BLaER1 treated with 17β-estradiol and CSF1 and Interleukin-3, amounts not matched to agents 10 nM and 100 nM (cell line): ENCODE results near the gene ISCA2.
A peak's percentile ranks its signal among the peaks of the same experiment; 100 is the strongest.

Experiments
- H3K27ac ChIP-seq, 11 experiments: shearing (Covaris generic); formaldehyde crosslinking; 2 replicates each; pipeline ENCODE4 v1.8.1; 2022
- H3K27me3 ChIP-seq, 11 experiments: shearing (Covaris generic); formaldehyde crosslinking; 2 replicates each; pipeline ENCODE4 v1.8.1; 2022
- H3K36me3 ChIP-seq, 11 experiments: shearing (Covaris generic); formaldehyde crosslinking; 2 replicates each; pipeline ENCODE4 v1.8.1; 2022
- H3K4me1 ChIP-seq, 10 experiments: shearing (Covaris generic); formaldehyde crosslinking; 2 replicates each; pipeline ENCODE4 v1.8.1; 2022
- H3K4me2 ChIP-seq, 11 experiments: shearing (Covaris generic); formaldehyde crosslinking; 2 replicates each; pipeline ENCODE4 v1.8.1; 2022
- H3K4me3 ChIP-seq, 10 experiments: shearing (Covaris generic); formaldehyde crosslinking; 2 replicates each; pipeline ENCODE4 v1.8.1; 2022
- H3K9ac ChIP-seq, 11 experiments: shearing (Covaris generic); formaldehyde crosslinking; 2 replicates each; pipeline ENCODE4 v1.8.1; 2022
- H3K9me3 ChIP-seq, 11 experiments: shearing (Covaris generic); formaldehyde crosslinking; replicated peaks in 1 of 11; 2 replicates each; pipeline ENCODE4 v1.8.1; 2022
- H4K20me1 ChIP-seq, 11 experiments: shearing (Covaris generic); formaldehyde crosslinking; 2 replicates each; pipeline ENCODE4 v1.8.1; 2022
- Cebpa-rat ChIP-seq, 11 experiments: shearing (Covaris generic); IDR thresholded peaks; 2 replicates each; pipeline ENCODE4 v1.8.1; 2022

The ISCA2 gene

GRCh38 chr14:74490486-74490885, 3.1 kb upstream of the ISCA2 start:
- Histone ChIP-seq H3K36me3 (peaks cover 5 to 50% (median 10%) of the 10 kb centered on the region in 11 experiments; a peak in 15 of 22 replicates), H3K27ac (no peak overlapping the region), H4K20me1 (peaks cover 0 to 71% (median 4%) of the 10 kb centered on the region in 11 experiments; a peak in 13 of 22 replicates), H3K4me1 (peaks cover 38 to 79% (median 57%) of the 10 kb centered on the region in 10 experiments), H3K4me2 (peak overlapping the region in 8 of 11 experiments; percentile 4 to 97 (median 18); a peak in 11 of 22 replicates), H3K4me3 (peak overlapping the region in 2 of 10 experiments; percentile 97; a peak in 3 of 20 replicates), H3K27me3 (peaks cover 0 to 4% (median 0%) of the 10 kb centered on the region in 11 experiments; a peak in 6 of 22 replicates), H3K9ac (peak overlapping the region in 3 of 11 experiments; percentile 11 to 98 (median 97); a peak in 2 of 22 replicates), H3K9me3 (no peaks in the 10 kb centered on the region)
- no peak for TF ChIP-seq Cebpa-rat (IDR thresholded peaks at IDR 0.05)

- Histone ChIP-seq H3K4me3 (peak overlapping the region; percentile 78 to 97 (median 94)), H3K27me3 (peaks cover 0 to 4% (median 0%) of the 10 kb centered on the region in 11 experiments; a peak in 6 of 22 replicates), H3K9me3 (no peaks in the 10 kb centered on the region), H3K27ac (peak overlapping the region; percentile 57 to 98 (median 85); a peak in 19 of 22 replicates), H3K36me3 (peaks cover 0 to 47% (median 14%) of the 10 kb centered on the region in 11 experiments; a peak in 14 of 22 replicates), H3K9ac (peak overlapping the region; percentile 81 to 98 (median 88)), H3K4me2 (peak overlapping the region; percentile 87 to 97 (median 91)), H3K4me1 (peaks cover 42 to 75% (median 56%) of the 10 kb centered on the region in 10 experiments), H4K20me1 (peaks cover 0 to 54% (median 4%) of the 10 kb centered on the region in 11 experiments; a peak in 12 of 22 replicates)
- no peak for TF ChIP-seq Cebpa-rat (IDR thresholded peaks at IDR 0.05)
These were observed 1.4 kb upstream of the ISCA2 start for GRCh38 chr14:74491956-74492775.

DNA sequence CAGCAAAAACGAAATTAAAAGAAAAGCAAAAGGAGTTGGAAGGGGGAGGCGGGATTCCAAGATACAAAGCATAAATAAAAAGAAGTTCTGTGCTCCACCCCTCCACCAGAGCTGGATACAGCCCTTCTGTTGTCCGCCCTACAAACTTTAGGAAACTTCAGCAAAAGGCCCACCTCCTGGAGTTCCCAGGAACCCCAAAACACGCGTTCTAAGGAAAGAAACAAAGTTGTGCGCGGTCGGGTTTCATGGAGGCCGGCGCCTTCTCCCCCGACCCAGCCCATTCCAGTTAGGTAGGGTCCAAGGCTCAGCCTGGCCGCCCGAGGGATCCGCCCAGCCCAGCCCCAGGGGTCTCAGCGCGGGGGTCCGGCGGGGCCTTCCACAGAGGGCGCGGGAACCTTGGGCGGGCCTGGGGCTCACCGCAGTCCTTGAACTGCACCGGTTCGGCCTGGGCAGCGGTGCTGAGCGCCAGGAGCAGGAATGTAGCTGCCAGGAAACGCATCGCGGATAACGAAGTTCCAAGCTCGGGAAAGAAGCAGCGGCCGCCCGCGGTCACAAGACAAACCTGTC, 706 bp upstream of the ISCA2 start, which contains the start of gene NPC2:
NPC2 (minus strand) TSS at position 530 of the 567 bp plus-strand sequence; CDS start at position 499, 31 bp downstream.
- Histone ChIP-seq H3K4me2 (peak within 1 kb of the TSS; percentile 92 to 99 (median 96)), H4K20me1 (peaks cover 0 to 47% (median 4%) of the 10 kb centered on the region in 11 experiments; a peak in 12 of 22 replicates), H3K4me1 (peaks cover 42 to 72% (median 51%) of the 10 kb centered on the region in 10 experiments), H3K36me3 (peaks cover 0 to 43% (median 16%) of the 10 kb centered on the region in 11 experiments; a peak in 15 of 22 replicates), H3K27ac (peak within 1 kb of the TSS; percentile 82 to 98 (median 89)), H3K27me3 (peaks cover 0 to 4% (median 0%) of the 10 kb centered on the region in 11 experiments; a peak in 6 of 22 replicates), H3K4me3 (peak within 1 kb of the TSS; percentile 78 to 97 (median 94)), H3K9ac (peak within 1 kb of the TSS; percentile 83 to 98 (median 92)), H3K9me3 (no peaks in the 10 kb centered on the region)
- TF ChIP-seq Cebpa-rat (IDR thresholded peaks at IDR 0.05): no peak

- Histone ChIP-seq H3K27ac (peak overlapping the region in 2 of 11 experiments; percentile 29 to 45; a peak in 4 of 22 replicates), H4K20me1 (peaks cover 0 to 22% (median 4%) of the 10 kb centered on the region in 11 experiments; a peak in 11 of 22 replicates), H3K27me3 (peaks cover 0 to 4% (median 0%) of the 10 kb centered on the region in 11 experiments; a peak in 6 of 22 replicates), H3K4me3 (peak overlapping the region in 3 of 10 experiments; percentile 79 to 97 (median 96); a peak in 3 of 20 replicates), H3K36me3 (peaks cover 0 to 33% (median 20%) of the 10 kb centered on the region in 11 experiments; a peak in 18 of 22 replicates), H3K9me3 (no peaks in the 10 kb centered on the region), H3K4me2 (peak overlapping the region; percentile 92 to 99 (median 96); a peak in 21 of 22 replicates), H3K4me1 (peaks cover 34 to 47% (median 42%) of the 10 kb centered on the region in 10 experiments), H3K9ac (peak overlapping the region in 3 of 11 experiments; percentile 44 to 91 (median 91); a peak in 3 of 22 replicates)
- no peak for TF ChIP-seq Cebpa-rat (IDR thresholded peaks at IDR 0.05)
These were observed 1.8 kb downstream of the ISCA2 start for GRCh38 chr14:74495356-74495755.

DNA sequence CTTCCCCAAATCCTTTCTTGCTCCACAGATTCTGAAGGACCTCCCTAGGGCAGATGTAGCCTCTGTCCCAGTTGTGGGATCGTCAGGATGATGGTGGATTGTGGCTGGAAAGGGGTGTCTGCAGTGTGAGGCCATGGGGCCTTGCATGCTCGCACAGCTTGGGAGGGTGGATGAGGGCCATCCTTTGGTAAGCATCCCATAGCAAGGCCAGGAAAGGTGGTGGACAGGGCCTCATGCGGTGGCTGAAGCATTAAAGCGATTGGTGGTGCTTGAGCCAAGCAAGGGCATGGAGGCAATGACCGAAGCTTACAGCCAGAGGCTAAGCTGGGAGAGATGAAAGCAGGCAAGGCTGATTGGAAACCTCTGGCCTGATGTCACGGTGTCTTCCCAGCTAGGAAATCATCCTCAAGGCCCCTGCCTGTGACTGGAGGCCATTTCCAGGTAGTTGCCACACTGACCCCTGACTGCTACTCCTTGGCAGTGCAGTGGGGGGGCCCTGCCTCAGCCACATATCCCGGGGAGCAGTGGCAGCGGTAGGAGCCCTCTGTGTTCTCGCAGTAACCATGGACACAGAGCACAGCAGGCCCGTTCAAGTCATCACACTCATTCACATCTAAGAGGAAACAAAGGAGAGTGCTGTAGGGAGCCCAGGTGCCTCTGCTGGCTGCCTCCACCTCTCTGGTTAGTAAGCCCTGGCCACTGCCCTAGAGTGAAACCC, 7.0 kb downstream of the ISCA2 start:
- Histone ChIP-seq H3K9me3 (no peaks in the 10 kb centered on the region), H3K4me1 (peaks cover 34 to 51% (median 40%) of the 10 kb centered on the region in 10 experiments), H3K36me3 (peaks cover 0 to 31% (median 17%) of the 10 kb centered on the region in 11 experiments; a peak in 18 of 22 replicates), H4K20me1 (peaks cover 0 to 29% (median 0%) of the 10 kb centered on the region in 11 experiments; a peak in 4 of 22 replicates), H3K27me3 (no peaks in the 10 kb centered on the region), H3K4me2 (no peak overlapping the region; a peak in 2 of 22 replicates), H3K9ac (peak overlapping the region in 4 of 11 experiments; percentile 6 to 19 (median 13); a peak in 4 of 22 replicates), H3K4me3 (no peak overlapping the region), H3K27ac (no peak overlapping the region)
- TF ChIP-seq Cebpa-rat (IDR thresholded peaks at IDR 0.05): no peak

DNA sequence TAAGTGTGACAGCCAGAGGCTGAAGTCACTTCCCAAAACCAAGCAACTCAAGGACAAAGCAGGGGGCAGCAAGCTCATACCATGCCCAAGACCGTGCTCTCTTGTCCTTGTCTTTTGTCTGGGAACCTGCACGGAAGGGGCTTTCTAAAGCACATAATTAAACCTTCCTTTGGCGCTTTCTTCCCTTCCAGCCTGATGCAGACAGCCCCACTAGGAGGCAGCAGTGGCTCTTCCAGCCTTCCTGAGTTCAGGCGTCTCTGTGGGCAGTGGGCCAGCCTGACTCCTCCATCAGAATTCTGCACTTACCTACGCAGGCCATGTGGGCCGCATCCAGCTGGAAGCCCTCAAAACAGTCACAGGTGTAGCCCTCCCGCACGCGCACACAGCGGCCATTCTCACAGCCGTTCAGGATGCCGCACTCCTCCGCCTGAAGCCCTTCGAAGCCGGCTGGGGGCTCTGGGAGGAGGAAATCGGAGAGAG, 7.6 kb downstream of the ISCA2 start:
- H3K36me3 ChIP-seq: peaks cover 0 to 27% (median 17%) of the 10 kb centered on the region in 11 experiments; a peak in 18 of 22 replicates
- peaks cover 34 to 51% (median 44%) of the 10 kb centered on the region in 10 experiments for H3K4me1 ChIP-seq
- 0 out of 22 replicates have a peak, but pooled peaks cover 0 to 3% (median 0%) of the 10 kb centered on the region in 11 experiments for H3K27me3 ChIP-seq
- no peak overlapping the region for H3K27ac ChIP-seq
- no peak overlapping the region for H3K4me3 ChIP-seq
- TF ChIP-seq Cebpa-rat (IDR thresholded peaks at IDR 0.05): no peak
- H3K9ac ChIP-seq: peak overlapping the region in 1 of 11 experiments; percentile 6; a peak in 1 of 22 replicates
- H4K20me1 ChIP-seq: peaks cover 0 to 29% (median 0%) of the 10 kb centered on the region in 11 experiments; a peak in 4 of 22 replicates
- H3K4me2 ChIP-seq: peak overlapping the region in 3 of 11 experiments; percentile 0 to 22 (median 4); a peak in 3 of 22 replicates
- H3K9me3 ChIP-seq: no peaks in the 10 kb centered on the region

DNA sequence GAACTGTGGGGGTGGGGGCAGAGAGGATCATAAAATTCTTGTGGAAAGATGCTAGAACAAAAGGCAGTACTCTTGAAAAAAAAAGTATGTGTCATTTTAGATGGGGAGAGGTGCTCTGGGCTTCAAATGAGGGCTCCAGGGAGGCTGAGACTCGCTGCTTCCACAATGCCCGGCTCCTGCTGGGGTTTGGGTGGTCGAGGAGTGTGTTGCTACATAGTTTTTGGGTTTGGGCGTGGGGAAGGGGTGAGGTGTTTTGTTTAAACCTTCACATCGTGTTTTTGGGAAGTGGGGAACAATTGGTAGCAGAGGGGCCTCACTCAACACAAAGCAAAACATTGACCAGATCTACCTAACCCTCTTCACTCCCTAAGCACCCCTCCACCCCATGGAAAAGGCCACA, 8.1 kb downstream of the ISCA2 start:
- Histone ChIP-seq H3K36me3 (peaks cover 0 to 22% (median 14%) of the 10 kb centered on the region in 11 experiments; a peak in 15 of 22 replicates), H3K4me1 (peaks cover 39 to 51% (median 48%) of the 10 kb centered on the region in 10 experiments), H3K9me3 (no peaks in the 10 kb centered on the region), H3K9ac (peak overlapping the region in 1 of 11 experiments; percentile 28; a peak in 2 of 22 replicates), H3K4me2 (peak overlapping the region in 3 of 11 experiments; percentile 0 to 22 (median 4); a peak in 4 of 22 replicates), H3K27me3 (0 out of 22 replicates have a peak, but pooled peaks cover 0 to 3% (median 0%) of the 10 kb centered on the region in 11 experiments), H3K27ac (no peak overlapping the region), H3K4me3 (no peak overlapping the region), H4K20me1 (peaks cover 0 to 29% (median 0%) of the 10 kb centered on the region in 11 experiments; a peak in 4 of 22 replicates)
- no peak for TF ChIP-seq Cebpa-rat (IDR thresholded peaks at IDR 0.05)
